ENCODE data around the gene PALLD.

GRCh38 chr4:168484626-168485025 lies 12.2 kb upstream of the PALLD start:
- TF ChIP-seq, protein P1, sequence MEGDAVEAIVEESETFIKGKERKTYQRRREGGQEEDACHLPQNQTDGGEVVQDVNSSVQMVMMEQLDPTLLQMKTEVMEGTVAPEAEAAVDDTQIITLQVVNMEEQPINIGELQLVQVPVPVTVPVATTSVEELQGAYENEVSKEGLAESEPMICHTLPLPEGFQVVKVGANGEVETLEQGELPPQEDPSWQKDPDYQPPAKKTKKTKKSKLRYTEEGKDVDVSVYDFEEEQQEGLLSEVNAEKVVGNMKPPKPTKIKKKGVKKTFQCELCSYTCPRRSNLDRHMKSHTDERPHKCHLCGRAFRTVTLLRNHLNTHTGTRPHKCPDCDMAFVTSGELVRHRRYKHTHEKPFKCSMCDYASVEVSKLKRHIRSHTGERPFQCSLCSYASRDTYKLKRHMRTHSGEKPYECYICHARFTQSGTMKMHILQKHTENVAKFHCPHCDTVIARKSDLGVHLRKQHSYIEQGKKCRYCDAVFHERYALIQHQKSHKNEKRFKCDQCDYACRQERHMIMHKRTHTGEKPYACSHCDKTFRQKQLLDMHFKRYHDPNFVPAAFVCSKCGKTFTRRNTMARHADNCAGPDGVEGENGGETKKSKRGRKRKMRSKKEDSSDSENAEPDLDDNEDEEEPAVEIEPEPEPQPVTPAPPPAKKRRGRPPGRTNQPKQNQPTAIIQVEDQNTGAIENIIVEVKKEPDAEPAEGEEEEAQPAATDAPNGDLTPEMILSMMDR (IDR thresholded peaks at IDR 0.05): no peak
- TF ChIP-seq POLR2A (IDR thresholded peaks at IDR 0.05): no peak
